ENCODE data around the gene TUBB4A.

DNA sequence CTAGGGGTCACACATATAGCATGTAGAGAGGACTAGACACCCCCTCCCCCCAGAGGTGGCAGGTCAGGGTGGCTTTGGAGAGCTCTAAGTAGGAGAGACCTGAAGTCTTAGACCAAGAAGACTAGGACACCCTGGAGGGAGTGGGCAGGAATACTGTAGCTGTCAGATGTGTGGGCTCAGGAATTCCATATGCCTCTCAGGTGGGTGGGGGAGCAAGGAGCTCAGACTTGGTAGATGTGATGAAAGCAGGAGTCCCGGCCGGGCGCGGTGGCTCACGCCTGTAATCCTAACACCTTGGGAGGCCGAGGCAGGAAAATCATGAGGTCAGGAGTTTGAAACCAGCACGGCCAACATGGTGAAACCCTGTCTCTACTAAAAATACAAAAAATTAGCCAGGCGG lies 36.4 kb downstream of the TUBB4A start:
- TF ChIP-seq, protein P1, sequence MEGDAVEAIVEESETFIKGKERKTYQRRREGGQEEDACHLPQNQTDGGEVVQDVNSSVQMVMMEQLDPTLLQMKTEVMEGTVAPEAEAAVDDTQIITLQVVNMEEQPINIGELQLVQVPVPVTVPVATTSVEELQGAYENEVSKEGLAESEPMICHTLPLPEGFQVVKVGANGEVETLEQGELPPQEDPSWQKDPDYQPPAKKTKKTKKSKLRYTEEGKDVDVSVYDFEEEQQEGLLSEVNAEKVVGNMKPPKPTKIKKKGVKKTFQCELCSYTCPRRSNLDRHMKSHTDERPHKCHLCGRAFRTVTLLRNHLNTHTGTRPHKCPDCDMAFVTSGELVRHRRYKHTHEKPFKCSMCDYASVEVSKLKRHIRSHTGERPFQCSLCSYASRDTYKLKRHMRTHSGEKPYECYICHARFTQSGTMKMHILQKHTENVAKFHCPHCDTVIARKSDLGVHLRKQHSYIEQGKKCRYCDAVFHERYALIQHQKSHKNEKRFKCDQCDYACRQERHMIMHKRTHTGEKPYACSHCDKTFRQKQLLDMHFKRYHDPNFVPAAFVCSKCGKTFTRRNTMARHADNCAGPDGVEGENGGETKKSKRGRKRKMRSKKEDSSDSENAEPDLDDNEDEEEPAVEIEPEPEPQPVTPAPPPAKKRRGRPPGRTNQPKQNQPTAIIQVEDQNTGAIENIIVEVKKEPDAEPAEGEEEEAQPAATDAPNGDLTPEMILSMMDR (IDR thresholded peaks at IDR 0.05) = no peak
- TF ChIP-seq EZH2 (IDR thresholded peaks at IDR 0.05) = no peak
- no peak for TF ChIP-seq EZH2phosphoT487 (IDR thresholded peaks at IDR 0.05)
